Smooth muscle cell (in vitro differentiated cells): Measurements from ENCODE around the gene HOXA5. TPM values are rescaled to one million over a fixed set of nuclear protein-coding genes. Genes with fewer than 3 reads are reported as not detected.

ENCODE experiments used
- DNase-seq: peaks from one replicate; lab custom pipeline; 2025; ENCODE audit not compliant: unreplicated experiment; lab: John Stamatoyannopoulos, UW
- H2AFZ ChIP-seq: fragments of 200-600 bp; sonication (generic); 2 replicates; pipeline ENCODE4 v1.6.0; 2016; ENCODE audit warnings: antibody characterized with exemption, low read depth, mild to moderate bottlenecking
- H3F3A ChIP-seq: fragments of 200-600 bp; sonication (generic); 2 replicates; pipeline ENCODE4 v1.6.0; 2017; ENCODE audit warnings: antibody characterized with exemption, low read depth
- H3K27ac ChIP-seq: fragments of 200-600 bp; sonication (generic); 2 replicates; pipeline ENCODE4 v1.5.1; 2016; ENCODE audit warnings: low read depth, mild to moderate bottlenecking
- H3K27me3 ChIP-seq: fragments of 200-600 bp; sonication (generic); 2 replicates; pipeline ENCODE4 v1.6.1; 2016; ENCODE audit warnings: low read depth, mild to moderate bottlenecking
- H3K36me3 ChIP-seq: fragments of 200-600 bp; sonication (generic); 2 replicates; pipeline ENCODE4 v1.5.1; 2016; ENCODE audit warnings: low read depth
- H3K4me1 ChIP-seq: fragments of 200-600 bp; sonication (generic); 2 replicates; pipeline ENCODE4 v1.5.1; 2016; ENCODE audit warnings: low read depth
- H3K4me2 ChIP-seq: fragments of 200-600 bp; sonication (generic); 2 replicates; pipeline ENCODE4 v1.6.0; 2016; ENCODE audit warnings: mild to moderate bottlenecking
- H3K4me3 ChIP-seq: fragments of 200-600 bp; sonication (generic); 2 replicates; pipeline ENCODE4 v1.5.1; 2016; ENCODE audit warnings: mild to moderate bottlenecking
- H3K79me2 ChIP-seq: fragments of 200-600 bp; sonication (generic); 2 replicates; pipeline ENCODE4 v1.6.0; 2016; ENCODE audit warnings: low read depth, mild to moderate bottlenecking
- H3K9ac ChIP-seq: fragments of 200-600 bp; sonication (generic); 2 replicates; pipeline ENCODE4 v1.6.0; 2016; ENCODE audit warnings: low read depth
- H3K9me3 ChIP-seq: fragments of 200-600 bp; sonication (generic); replicated peaks from 2 replicates; pipeline ENCODE4 v1.5.1; 2016; ENCODE audit warnings: low read depth
- H4K20me1 ChIP-seq: fragments of 200-600 bp; sonication (generic); 2 replicates; pipeline ENCODE4 v1.6.0; 2016; ENCODE audit warnings: low read depth
- CTCF ChIP-seq: fragments of 200-600 bp; sonication (generic); IDR thresholded peaks from 2 replicates; pipeline ENCODE4 v1.5.1; 2017; ENCODE audit warnings: borderline replicate concordance, mild to moderate bottlenecking, antibody characterized with exemption; ENCODE audit not compliant: insufficient read depth, poor library complexity, severe bottlenecking
- WGBS: methylation state at CpG from one replicate; pipeline ENCODE4 v1.1.7; 2016; ENCODE audit warnings: low lambda C conversion rate; 5-methylcytosine and 5-hydroxymethylcytosine counted together
- polyA plus RNA-seq: library from polyadenylated mRNA; unstranded; fragments of >200 nt; fragmentation: Nextera tagmentation; extraction: Ambion mirVana; gene quantifications from 2 replicates; pipeline ENCODE4 v1.2.1, GENCODE V29; 2016
- total RNA-seq: library from RNA; depleted of rRNA; stranded (reverse); fragments of >200 nt; gene quantifications from 2 replicates; pipeline ENCODE4 v1.2.3, GENCODE V29; 2014

Gene HOXA5
- total and polyA plus RNA-seq, 2 experiments from 2014 or later, result 0.98 to 2.1 TPM

GRCh38 chr7:27173956-27174873 lies 30.7 kb upstream of the HOXA5 start, which contains the start of gene HOXA10:
Gene HOXA10 (minus strand): TSS chr7:27174320. CDS start chr7:27174306, 14 bp downstream.
- peak within 1 kb of the TSS; percentile 62 for H2AFZ ChIP-seq
- DNase-seq, result no peak
- H3K4me3 ChIP-seq, result peak within 1 kb of the TSS; percentile 67
- peaks cover 25% of the 10 kb centered on the region for H3K27me3 ChIP-seq
- TF ChIP-seq CTCF, result no peak
- no peaks in the 10 kb centered on the region for H3K4me1 ChIP-seq
- H3K79me2 ChIP-seq, result peaks cover 100% of the 10 kb centered on the region
- peak within 1 kb of the TSS; percentile 88 for H3K9ac ChIP-seq
- peak within 1 kb of the TSS; percentile 89 for H3K4me2 ChIP-seq
- 6% methylated on average over 77 of the region's 82 CpGs for WGBS
- no peaks in the 10 kb centered on the region for H3K36me3 ChIP-seq
- H3F3A ChIP-seq, result no peaks in the 10 kb centered on the region
- H4K20me1 ChIP-seq, result peaks cover 40% of the 10 kb centered on the region
- peak within 1 kb of the TSS; percentile 95 for H3K27ac ChIP-seq
- no peaks in the 10 kb centered on the region for H3K9me3 ChIP-seq

GRCh38 chr7:27173511-27173955 lies 30.1 kb upstream of the HOXA5 start:
- no peaks in the 10 kb centered on the region for H3K9me3 ChIP-seq
- peaks cover 100% of the 10 kb centered on the region for H3K79me2 ChIP-seq
- no peaks in the 10 kb centered on the region for H3K36me3 ChIP-seq
- DNase-seq, result no peak
- peak overlapping the region; percentile 67 for H3K4me3 ChIP-seq
- peaks cover 25% of the 10 kb centered on the region for H3K27me3 ChIP-seq
- peak overlapping the region; percentile 88 for H3K9ac ChIP-seq
- peak overlapping the region; percentile 89 for H3K4me2 ChIP-seq
- H2AFZ ChIP-seq, result no peak overlapping the region
- no peak for TF ChIP-seq CTCF
- H3F3A ChIP-seq, result peaks cover 4% of the 10 kb centered on the region
- under 1% methylated on average over 50 of the region's 59 CpGs for WGBS
- peak overlapping the region; percentile 95 for H3K27ac ChIP-seq
- H4K20me1 ChIP-seq, result peaks cover 40% of the 10 kb centered on the region
- H3K4me1 ChIP-seq, result no peaks in the 10 kb centered on the region

- Histone ChIP-seq H3K4me2 (peak overlapping the region; percentile 89), H3F3A (peaks cover 7% of the 10 kb centered on the region), H2AFZ (no peak overlapping the region), H3K9me3 (no peaks in the 10 kb centered on the region), H3K27me3 (peaks cover 25% of the 10 kb centered on the region), H3K4me3 (peak overlapping the region; percentile 67), H3K9ac (peak overlapping the region; percentile 88), H3K79me2 (peaks cover 100% of the 10 kb centered on the region), H3K27ac (peak overlapping the region; percentile 95), H3K4me1 (no peaks in the 10 kb centered on the region), H4K20me1 (peaks cover 35% of the 10 kb centered on the region), H3K36me3 (no peaks in the 10 kb centered on the region)
- no peak for TF ChIP-seq CTCF
- no peak for DNase-seq
- under 1% methylated on average over 40 of the region's 58 CpGs for WGBS
These were observed 29.5 kb upstream of the HOXA5 start for GRCh38 chr7:27172823-27173510.
